ENCODE results near the gene UBR1.
"Not testable (repeated sequence)": the region's sequence is repeated elsewhere in the genome, so short reads cannot be mapped to it uniquely, and the experiment has no call there.

UBR1 gene

GRCh38 chr15:43105778-43106485 is at the start of gene UBR1:
UBR1 (minus strand) TSS chr15:43106038; CDS start chr15:43106022, 16 bp downstream.
- peak; percentile 86 for DNase-seq

GRCh38 chr15:43153269-43153668 is 47.4 kb upstream of the UBR1 start:
- no peak for DNase-seq

GRCh38 chr15:43151688-43152087 is 45.9 kb upstream of the UBR1 start:
- DNase-seq = no peak

- DNase-seq = no peak
These were observed 44.5 kb upstream of the UBR1 start for GRCh38 chr15:43150191-43150929.

- DNase-seq = no peak
These were observed 40.3 kb upstream of the UBR1 start for GRCh38 chr15:43146184-43146583.

- no peak for DNase-seq
These were observed 38.7 kb upstream of the UBR1 start for GRCh38 chr15:43144512-43144911.

GRCh38 chr15:43143203-43143941 is 37.5 kb upstream of the UBR1 start:
- no peak for DNase-seq

GRCh38 chr15:43135351-43135750 is 29.5 kb upstream of the UBR1 start:
- no peak for DNase-seq

GRCh38 chr15:43134157-43134635 is 28.4 kb upstream of the UBR1 start:
- no peak for DNase-seq

- peak; percentile 47 for DNase-seq
These were observed 27.8 kb upstream of the UBR1 start, which contains the start of gene TMEM62 for GRCh38 chr15:43133430-43134156. TMEM62 (plus strand) TSS chr15:43133586; CDS start chr15:43133803, 217 bp downstream.

- DNase-seq = no peak
These were observed 27.1 kb upstream of the UBR1 start for GRCh38 chr15:43132830-43133429.

GRCh38 chr15:43128980-43129335 is 23.1 kb upstream of the UBR1 start:
- DNase-seq = no peak

GRCh38 chr15:43128174-43128979 is 22.5 kb upstream of the UBR1 start:
- not testable (repeated sequence) for DNase-seq

GRCh38 chr15:43127752-43128151 is 21.9 kb upstream of the UBR1 start:
- no peak for DNase-seq

- DNase-seq = no peak
These were observed 20.5 kb upstream of the UBR1 start for GRCh38 chr15:43126356-43126755.

- DNase-seq = no peak
These were observed 19.3 kb upstream of the UBR1 start for GRCh38 chr15:43125100-43125661.

GRCh38 chr15:43121863-43122262 is 16.0 kb upstream of the UBR1 start:
- no peak for DNase-seq

- no peak for DNase-seq
These were observed 13.0 kb upstream of the UBR1 start for GRCh38 chr15:43118829-43119228.

- no peak for DNase-seq
These were observed 12.4 kb upstream of the UBR1 start for GRCh38 chr15:43118286-43118685.

- no peak for DNase-seq
These were observed 5.5 kb upstream of the UBR1 start for GRCh38 chr15:43111354-43111753.

GRCh38 chr15:43107751-43108150 is 1.9 kb upstream of the UBR1 start:
- DNase-seq = no peak

Data from NCI-H1048 (cell line).